Measurements from ENCODE around the gene ITPK1. TPM values are rescaled to one million over a fixed set of nuclear protein-coding genes. Genes with fewer than 3 reads are reported as not detected.

Gene ITPK1
- polyA plus RNA-seq, 4 donors = 26.9 to 36.1 (median 34.2) TPM

DNA sequence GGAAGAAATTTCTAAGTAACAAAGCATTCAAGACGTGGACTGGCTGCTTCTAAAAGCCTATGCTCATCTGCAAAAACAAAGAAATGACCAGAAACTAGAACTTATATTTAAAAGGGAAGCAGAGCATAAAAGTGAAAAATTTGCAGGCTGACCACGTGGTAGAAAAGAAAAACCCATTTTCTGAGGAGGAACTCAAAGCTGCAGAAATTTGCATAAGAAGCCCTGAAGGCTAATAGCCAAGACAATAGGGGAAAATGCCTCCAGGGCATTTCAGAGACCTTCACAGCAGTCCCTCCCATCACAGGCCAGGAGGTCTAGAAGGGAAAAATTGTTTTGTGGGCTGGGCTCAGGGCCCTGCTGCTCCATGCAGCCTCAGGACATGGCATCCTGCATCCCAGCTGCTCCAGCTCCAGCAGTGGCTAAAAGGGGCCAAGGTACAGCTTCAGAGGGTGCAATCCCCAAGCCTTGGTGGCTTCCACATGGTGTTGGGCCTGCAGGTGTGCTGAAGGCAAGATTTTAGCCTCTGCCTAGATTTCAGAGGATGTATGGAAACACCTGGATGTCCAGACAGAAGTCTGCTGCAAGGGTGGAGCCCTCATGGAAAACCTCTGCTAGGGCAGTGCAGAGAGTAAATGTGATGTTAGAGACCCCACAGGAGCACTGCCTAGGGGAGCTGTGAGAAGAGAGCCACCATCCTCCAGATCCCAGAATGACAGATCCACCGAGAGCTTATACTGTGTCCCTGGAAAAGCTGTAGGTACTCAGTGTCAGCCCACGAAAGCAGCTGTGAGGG, 137.3 kb downstream of the ITPK1 start:
- DNase-seq (ENCODE audit: low read depth in 4 of 4, low spot score in 2 of 4) = no peak

DNA sequence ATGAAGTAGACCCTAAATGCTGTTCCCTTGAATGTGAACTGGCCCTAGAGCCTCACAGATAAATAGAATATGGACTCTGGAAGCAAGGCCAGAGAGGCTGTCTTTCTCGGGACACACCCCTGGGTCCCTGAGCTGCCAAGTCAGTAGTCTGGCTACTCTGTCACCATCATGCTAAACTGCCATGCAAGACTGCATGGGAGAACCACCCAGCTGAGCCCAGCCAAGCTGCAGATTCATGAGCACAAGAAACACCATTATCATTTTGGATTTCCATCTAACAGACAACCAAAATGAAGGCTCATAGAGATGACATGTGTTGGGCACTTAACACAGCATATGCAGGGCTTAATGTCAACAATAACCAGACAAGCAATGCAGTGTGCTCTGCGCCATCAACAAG, 139.5 kb downstream of the ITPK1 start:
- no peak for DNase-seq (ENCODE audit: low read depth in 4 of 4, low spot score in 2 of 4)

DNA sequence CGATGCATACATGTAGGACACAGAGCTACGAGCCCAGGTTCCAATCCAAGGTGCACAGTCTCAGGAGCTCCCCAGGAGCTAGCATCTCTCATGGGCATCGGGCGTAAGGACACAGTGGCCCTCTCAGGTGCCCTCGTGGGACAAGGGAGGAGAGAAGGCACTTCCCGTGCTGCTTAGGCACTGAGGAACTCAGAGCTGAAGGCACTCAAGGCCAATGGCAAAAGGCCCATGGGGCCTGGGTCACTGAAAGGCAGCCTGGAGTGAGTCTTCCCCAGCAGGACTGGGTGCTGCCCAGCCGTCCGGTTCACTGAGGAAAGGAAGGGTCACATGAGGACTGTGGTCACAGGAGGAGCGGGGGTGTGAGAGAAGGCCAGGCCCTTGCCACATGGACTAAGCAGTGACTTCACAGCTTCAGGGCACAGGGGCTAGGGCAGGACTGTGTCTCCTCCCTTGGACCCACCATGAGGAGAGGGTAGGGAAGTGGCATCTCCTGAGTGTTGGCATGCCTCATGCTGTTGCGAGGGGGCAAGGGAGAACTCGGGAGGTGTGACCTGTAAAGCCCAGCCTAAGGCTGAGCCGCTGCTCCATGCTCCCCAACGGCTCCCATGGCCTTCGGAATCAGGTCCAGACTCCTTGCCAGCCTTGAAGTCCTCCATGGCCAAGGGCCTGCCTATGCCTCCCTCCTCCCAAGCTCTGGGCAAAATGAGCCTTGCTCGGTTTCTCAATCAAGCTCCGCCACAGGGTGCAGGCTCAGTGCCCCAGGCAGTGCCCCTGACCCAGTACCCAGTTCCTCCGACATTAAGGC, 141.0 kb downstream of the ITPK1 start:
- DNase-seq (ENCODE audit: low read depth in 4 of 4, low spot score in 2 of 4) = no peak

- no peak for DNase-seq (ENCODE audit: low read depth in 4 of 4, low spot score in 2 of 4)
Observed at GRCh38 chr14:92973798-92974372, 141.8 kb downstream of the ITPK1 start.

- no peak for DNase-seq (ENCODE audit: low read depth in 4 of 4, low spot score in 2 of 4)
Observed at GRCh38 chr14:92973261-92973797, 142.4 kb downstream of the ITPK1 start.

- DNase-seq (ENCODE audit: low read depth in 4 of 4, low spot score in 2 of 4) = no peak
Observed at GRCh38 chr14:92971601-92972180, 144.0 kb downstream of the ITPK1 start.

DNA sequence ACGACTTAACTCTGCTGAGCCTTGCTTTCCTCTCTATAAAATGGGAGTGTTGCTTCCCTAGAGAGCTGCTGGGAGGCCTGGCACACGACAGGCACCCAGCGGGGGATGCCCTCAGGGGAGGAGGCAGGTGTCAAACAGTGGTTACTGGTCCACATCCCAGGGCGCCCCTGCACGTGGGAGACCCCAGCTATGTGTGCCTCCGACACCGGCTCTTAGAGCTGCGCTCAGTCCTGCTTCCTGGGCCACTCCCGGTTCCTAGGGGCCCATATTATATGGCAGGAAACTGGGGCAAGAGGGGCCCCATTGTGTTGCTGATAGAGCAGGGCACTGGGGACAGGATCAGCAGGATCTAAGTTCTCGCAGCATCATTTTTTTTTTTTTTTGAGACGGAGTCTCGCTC, 145.5 kb downstream of the ITPK1 start:
- no peak for DNase-seq (ENCODE audit: low read depth in 4 of 4, low spot score in 2 of 4)

DNA sequence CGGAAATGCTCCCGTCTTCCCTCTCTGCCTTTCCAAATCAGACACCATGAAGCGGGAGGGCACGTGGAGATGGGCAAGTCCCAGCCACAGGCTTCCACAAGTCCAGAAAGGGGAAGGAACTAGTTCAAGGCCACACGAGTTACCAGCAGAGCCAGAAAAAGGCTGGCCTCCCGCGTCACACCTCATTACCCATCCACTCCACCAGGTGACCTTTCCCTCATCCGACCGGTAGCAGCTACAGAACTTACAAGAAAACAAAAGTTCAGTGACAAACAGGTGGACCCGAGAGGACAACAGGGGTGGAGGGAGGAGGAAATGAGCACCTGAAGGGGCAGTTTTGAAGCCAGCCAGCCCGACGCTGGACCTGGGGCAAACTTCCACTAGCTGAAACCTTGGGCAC, 145.9 kb downstream of the ITPK1 start:
- no peak for DNase-seq (ENCODE audit: low read depth in 4 of 4, low spot score in 2 of 4)

GRCh38 chr14:92969430-92969829, 146.3 kb downstream of the ITPK1 start:
- DNase-seq (ENCODE audit: low read depth in 4 of 4, low spot score in 2 of 4) = no peak

GRCh38 chr14:92968291-92969020, 147.3 kb downstream of the ITPK1 start:
- DNase-seq (ENCODE audit: low read depth in 4 of 4, low spot score in 2 of 4) = no peak

DNA sequence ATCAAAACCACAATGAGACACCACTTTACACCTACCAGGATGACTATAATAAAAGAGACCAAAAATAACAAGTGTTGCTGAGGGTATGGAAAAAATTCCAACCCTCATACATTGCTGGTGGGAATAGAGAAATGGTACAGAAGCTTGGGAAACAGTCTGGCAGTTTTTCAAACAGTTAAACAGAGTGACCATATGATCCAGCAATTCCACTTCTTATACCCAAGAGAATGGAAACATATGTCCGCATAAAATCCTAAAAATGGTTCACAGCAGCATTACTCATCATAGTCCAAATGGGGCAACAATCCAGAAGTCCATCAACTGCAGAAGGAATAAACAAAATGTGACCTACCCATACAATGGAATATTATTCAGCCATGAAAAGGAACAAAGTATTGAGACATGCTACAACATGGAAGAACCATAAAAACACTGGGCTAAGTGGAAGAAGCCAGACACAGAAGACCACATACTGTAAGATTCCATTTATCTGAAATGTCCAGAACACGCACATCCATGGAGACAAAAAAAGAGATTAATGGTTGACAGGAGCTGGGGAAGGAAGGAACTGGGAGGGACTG, 148.3 kb downstream of the ITPK1 start:
- DNase-seq (ENCODE audit: low read depth in 4 of 4, low spot score in 2 of 4) = no peak

- no peak for DNase-seq (ENCODE audit: low read depth in 4 of 4, low spot score in 2 of 4)
Observed at GRCh38 chr14:92965281-92965680, 150.4 kb downstream of the ITPK1 start.

GRCh38 chr14:92964124-92965109, 151.3 kb downstream of the ITPK1 start:
- no peak for DNase-seq (ENCODE audit: low read depth in 4 of 4, low spot score in 2 of 4)

DNA sequence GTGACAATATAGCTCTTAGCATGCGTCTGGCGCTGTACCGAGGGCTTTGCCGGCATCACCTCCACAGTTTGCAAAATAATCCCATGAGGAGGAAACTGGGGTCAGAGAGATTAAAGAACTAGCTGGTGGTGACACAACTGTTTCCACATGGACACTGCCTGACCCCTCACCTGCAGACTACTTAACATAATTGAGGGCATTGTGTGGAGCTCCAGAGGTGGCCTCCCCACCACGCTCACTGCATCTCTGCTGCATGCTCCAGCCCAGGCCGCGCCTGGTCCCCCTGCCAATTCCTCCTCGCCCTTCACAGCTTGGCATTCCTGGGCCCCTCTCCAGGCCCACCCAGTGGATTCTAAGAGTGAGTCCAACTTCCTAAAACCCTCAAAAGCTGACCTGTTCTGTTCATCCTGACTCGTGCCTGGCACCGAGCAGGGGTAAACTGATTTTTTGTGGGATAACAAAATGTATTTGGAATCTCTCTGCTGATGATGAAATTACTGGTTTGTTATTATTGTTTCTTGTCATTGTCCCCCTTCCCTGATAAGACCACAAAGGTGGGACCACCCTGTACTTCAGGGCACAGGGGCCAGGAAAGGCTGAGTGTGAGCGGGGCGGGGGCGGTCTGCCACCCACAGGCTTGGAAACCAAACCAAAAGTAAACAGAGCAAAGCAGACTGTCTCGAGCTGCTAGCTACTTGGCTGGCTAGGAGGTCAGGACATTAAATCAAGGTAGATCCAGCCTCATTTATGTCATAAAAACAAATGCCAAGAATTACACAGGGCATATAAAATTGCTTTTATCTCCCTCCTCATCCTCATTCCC, 152.2 kb downstream of the ITPK1 start:
- DNase-seq (ENCODE audit: low read depth in 4 of 4, low spot score in 2 of 4) = no peak

- no peak for DNase-seq (ENCODE audit: low read depth in 4 of 4, low spot score in 2 of 4)
Observed at GRCh38 chr14:92962831-92963095, 153.0 kb downstream of the ITPK1 start.

DNA sequence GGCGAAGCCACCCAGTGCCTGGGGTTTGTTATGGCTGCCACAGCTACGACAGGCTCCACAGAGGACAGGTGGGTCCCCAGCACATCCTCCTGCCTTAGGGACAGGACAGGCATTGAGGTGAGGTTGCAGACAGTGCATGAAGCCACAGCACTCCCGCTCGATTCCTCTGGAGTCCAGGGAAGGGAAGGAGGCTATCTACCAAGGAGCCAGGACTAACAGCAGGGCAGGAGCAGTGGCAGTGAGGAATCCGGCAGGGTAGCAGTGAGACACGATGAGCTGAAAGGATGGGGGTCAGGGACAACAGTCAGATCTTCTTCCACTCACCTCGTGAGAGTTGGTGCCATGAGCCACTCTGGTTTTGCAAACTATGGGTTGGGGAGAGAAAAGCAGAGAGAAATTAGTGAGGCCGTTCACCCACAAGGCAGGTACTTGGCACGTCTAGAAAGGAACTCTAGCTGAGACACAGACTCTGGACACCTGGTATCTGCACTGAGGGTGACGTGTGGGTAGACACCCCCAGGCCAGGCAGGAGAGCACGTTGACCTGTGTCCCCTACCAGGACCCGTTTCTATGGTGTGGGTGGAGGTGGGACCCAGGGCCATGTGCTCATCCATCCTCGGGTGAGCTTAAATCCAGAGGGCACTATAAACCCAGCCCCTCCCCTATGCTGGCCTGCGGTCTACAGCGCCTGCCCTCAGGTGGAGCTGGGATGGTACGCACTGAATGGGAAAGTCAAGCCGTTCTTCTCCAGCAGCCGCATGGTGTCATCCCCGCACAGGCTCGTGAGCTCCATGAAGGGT, 153.5 kb downstream of the ITPK1 start:
- DNase-seq (ENCODE audit: low read depth in 4 of 4, low spot score in 2 of 4) = no peak

DNA sequence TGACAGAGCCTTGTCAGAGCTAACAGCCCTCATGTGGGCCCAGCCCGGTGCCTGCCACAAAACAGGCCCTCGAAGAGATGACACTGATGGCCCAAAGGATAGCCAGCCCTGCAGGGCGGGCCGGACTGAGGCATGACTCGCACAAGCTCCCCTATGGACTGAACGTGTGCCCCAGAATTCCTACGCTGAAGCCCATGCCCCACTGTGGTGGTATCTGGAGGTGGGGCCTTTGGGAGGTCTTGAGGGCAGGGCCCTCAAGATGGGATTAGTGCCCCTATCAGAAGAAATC, 154.2 kb downstream of the ITPK1 start:
- no peak for DNase-seq (ENCODE audit: low read depth in 4 of 4, low spot score in 2 of 4)

All from left renal cortex interstitium (tissue), 4 donors.